DLD1 (cell line): ENCODE data around the gene DKC1.
"Not testable (repeated sequence)": the region's sequence is repeated elsewhere in the genome, so short reads cannot be mapped to it uniquely, and the experiment has no call there.

Source experiments
- in situ Hi-C: cut with HindIII; loops from 2 replicates; pipeline ENCODE4 v1.10.0; 2017; ENCODE audit warnings: low sequenced_read_pairs

DKC1 gene

DNA sequence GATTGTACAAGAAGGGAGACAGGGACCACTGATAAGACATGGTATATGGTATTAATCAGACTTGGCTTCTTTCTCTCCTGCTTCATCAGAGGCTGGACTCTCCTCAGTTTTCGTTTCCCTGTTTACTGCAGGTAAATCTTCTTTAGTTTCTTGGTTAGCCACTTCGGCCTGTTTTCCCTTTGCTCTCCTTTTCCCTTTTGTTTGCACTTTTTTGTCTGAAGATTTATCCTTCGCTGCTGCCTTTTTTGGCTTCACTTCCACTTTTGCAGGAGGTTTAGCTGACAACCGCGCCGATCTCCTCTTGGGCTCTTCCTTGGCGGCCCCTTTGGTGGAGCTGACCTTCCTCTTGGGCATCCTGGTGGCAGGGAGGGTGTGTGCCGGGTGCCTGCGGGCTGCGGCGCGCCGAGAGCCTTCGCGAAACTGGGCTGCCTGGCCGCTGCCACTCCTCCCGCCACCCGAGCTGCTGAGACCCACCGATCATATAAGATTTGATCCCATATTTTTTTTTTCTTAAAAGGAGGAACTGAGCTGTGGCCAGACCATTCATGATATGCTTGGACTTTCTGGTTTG, 54.5 kb downstream of the DKC1 start:
- in situ Hi-C loops = not testable (repeated sequence)

DNA sequence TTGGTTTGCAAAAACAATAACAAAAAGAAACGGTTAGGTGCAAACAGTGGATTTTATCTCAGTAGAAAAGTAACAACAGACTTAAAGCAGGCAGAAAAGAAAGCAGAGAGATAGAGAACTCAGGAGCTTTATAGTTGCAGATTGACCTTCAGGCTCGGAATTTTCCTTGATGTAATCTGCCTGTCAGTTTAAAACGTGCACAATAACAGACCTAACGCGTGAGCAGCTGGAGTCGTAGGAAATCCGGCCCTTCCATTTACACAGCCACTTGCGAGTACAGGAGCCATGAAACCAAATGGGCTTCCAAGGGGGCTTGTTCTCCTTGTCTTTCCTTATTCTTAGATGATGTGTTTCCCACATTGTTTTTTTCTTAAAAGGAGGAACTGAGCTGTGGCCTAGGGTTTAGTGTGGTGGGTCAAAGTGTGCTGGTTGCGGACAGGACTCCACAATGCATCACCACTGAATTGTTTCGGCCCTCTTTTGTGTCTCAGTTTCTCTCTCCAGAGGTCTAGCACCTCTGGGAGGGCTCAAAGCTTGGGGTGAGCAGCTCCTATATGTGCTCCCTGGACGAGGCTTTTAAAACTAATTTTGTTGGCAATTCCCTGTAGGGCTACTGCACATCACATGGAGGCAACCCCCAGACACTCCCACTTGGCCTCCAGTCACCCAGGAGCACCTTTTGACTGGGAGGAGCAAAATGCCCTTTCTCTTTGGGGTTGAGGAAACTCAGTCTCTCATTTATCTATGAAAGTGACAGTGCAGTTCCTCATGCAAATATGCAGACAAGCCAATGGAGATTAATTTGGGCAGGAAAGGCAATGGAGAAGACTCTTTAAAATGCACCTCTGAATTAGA, 56.5 kb downstream of the DKC1 start:
- in situ Hi-C loops = no loop called here

DNA sequence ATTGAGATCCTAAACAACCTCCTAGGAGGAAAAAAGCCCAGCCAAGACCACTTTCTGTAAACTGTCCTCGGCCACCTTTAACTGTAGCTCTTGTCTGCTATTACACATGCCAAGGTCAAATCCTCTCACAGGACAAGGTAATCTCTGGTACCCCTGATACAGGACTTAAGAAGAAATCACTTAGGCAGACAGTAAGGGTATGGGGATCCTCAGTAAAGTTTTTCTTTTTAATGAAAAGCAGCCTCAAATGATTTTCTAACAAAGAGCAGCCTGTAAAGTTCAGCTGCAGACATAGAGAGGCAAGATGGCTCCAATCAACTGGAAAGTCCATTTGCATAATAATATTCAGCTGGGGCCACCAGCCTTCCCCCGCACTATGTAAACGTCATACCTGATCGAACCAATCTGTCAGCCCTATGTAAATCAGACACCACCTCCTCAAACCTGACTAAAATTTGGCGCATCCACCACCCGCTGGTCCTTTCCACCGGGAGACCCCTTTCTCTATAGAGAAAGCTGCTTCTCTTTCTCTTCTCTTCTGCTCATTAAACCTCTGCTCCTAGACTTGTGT, 57.2 kb downstream of the DKC1 start:
- in situ Hi-C loops = no loop called here

DNA sequence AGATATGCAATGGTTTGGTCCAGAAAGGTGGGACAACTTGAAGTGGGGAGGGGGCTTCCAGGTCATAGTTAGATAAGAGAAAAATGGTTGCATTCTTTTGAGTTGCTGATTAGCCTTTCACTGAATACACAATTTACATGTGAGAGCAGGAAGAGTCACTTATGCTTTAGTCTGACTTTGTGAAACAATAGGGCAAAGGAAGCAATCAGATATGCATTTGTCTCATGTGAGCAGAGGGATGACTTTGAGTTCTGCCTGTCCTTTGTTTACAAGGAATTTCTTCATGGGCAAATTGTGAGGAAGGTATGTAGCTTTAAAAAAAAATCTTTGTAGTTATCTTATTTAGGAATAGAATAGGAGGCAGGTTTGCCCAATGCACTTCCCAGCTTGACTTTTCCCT, 58.9 kb downstream of the DKC1 start:
- in situ Hi-C loops = no loop called here

DNA sequence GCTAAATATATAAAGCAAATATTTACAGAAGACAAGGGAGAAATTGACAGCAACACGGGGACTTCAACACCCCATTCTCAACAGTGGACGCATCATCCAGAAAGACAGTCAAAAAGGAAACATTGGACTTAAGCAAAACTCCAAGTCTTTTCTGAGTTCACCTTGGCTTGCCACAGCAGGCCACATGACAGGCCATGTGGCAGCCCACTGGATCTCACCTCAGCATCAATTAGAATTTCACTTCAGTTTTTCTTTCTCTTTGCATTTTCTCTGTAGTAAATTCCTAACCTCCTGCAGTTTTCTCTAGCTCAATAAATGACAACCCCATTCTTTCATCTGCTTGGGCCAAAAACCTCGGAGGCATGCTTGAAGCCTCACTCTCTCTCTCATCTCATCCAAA, 59.4 kb downstream of the DKC1 start:
- in situ Hi-C loops = no loop called here

DNA sequence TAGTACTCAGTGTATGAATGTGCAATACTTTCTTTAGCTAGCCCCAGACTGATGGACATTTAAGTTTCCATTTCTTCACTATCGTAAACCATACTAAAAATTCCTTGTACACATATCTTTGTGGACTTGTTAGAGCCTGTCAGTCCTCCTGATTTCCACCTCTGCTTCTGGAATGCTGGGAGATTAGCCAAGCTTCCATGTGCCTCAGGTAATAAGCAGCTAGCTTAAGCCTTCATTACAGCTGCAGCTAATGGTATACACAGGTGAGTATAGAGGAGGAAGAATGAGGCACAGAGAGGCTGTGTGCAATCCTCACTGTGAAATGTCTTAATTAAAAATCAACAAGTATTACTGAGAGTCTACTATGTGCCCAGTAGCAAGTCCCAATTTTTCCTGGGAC, 62.0 kb downstream of the DKC1 start:
- in situ Hi-C loops = no loop called here

DNA sequence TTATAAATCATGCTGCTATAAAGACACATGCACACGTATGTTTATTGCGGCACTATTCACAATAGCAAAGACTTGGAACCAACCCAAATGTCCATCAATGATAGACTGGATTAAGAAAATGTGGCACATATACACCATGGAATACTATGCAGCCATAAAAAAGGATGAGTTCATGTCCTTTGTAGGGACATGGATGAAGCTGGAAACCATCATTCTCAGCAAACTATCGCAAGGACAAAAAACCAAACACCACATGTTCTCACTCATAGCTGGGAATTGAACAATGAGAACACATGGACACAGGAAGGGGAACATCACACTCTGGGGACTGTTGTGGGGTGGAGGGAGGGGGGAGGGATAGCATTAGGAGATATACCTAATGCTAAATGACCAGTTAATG, 62.9 kb downstream of the DKC1 start:
- in situ Hi-C loops = not testable (repeated sequence)
